ENCODE data around the gene REEP2.
A peak's percentile ranks its signal among the peaks of the same experiment; 100 is the strongest.
"Not testable (repeated sequence)": the region's sequence is repeated elsewhere in the genome, so short reads cannot be mapped to it uniquely, and the experiment has no call there.

The REEP2 gene

GRCh38 chr5:138466125-138466899, 27.5 kb downstream of the REEP2 start:
- no peak for DNase-seq (ENCODE audit: low read depth in 1 of 2, low spot score in 1 of 2)

- no peak for DNase-seq (ENCODE audit: low read depth in 1 of 2, low spot score in 1 of 2)
Observed at GRCh38 chr5:138466900-138467710, 28.2 kb downstream of the REEP2 start.

DNA sequence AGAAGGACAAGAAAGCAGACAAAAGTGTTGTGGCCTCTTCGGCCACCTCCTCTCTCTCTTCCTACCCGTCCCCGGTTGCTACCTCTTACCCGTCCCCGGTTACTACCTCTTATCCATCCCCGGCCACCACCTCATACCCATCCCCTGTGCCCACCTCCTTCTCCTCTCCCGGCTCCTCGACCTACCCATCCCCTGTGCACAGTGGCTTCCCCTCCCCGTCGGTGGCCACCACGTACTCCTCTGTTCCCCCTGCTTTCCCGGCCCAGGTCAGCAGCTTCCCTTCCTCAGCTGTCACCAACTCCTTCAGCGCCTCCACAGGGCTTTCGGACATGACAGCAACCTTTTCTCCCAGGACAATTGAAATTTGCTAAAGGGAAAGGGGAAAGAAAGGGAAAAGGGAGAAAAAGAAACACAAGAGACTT, 28.9 kb downstream of the REEP2 start:
- no peak for DNase-seq (ENCODE audit: low read depth in 1 of 2, low spot score in 1 of 2)

DNA sequence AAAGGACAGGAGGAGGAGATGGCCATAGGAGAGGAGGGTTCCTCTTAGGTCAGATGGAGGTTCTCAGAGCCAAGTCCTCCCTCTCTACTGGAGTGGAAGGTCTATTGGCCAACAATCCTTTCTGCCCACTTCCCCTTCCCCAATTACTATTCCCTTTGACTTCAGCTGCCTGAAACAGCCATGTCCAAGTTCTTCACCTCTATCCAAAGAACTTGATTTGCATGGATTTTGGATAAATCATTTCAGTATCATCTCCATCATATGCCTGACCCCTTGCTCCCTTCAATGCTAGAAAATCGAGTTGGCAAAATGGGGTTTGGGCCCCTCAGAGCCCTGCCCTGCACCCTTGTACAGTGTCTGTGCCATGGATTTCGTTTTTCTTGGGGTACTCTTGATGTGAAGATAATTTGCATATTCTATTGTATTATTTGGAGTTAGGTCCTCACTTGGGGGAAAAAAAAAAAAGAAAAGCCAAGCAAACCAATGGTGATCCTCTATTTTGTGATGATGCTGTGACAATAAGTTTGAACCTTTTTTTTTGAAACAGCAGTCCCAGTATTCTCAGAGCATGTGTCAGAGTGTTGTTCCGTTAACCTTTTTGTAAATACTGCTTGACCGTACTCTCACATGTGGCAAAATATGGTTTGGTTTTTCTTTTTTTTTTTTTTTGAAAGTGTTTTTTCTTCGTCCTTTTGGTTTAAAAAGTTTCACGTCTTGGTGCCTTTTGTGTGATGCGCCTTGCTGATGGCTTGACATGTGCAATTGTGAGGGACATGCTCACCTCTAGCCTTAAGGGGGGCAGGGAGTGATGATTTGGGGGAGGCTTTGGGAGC, 29.5 kb downstream of the REEP2 start:
- no peak for DNase-seq (ENCODE audit: low read depth in 1 of 2, low spot score in 1 of 2)

DNA sequence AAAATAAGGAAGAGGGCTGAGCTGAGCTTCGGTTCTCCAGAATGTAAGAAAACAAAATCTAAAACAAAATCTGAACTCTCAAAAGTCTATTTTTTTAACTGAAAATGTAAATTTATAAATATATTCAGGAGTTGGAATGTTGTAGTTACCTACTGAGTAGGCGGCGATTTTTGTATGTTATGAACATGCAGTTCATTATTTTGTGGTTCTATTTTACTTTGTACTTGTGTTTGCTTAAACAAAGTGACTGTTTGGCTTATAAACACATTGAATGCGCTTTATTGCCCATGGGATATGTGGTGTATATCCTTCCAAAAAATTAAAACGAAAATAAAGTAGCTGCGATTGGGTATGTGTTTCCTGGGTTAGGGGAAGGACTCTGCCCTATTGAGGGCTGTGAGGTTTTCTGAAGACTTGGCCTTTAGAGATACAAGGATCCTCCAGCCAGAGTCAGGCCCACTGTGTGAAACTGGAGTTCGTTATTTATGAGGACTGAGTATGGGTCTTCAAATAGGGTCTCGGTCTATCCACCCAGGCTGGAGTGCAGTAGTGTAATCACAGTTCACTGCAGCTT, 30.2 kb downstream of the REEP2 start:
- no peak for DNase-seq (ENCODE audit: low read depth in 1 of 2, low spot score in 1 of 2)

DNA sequence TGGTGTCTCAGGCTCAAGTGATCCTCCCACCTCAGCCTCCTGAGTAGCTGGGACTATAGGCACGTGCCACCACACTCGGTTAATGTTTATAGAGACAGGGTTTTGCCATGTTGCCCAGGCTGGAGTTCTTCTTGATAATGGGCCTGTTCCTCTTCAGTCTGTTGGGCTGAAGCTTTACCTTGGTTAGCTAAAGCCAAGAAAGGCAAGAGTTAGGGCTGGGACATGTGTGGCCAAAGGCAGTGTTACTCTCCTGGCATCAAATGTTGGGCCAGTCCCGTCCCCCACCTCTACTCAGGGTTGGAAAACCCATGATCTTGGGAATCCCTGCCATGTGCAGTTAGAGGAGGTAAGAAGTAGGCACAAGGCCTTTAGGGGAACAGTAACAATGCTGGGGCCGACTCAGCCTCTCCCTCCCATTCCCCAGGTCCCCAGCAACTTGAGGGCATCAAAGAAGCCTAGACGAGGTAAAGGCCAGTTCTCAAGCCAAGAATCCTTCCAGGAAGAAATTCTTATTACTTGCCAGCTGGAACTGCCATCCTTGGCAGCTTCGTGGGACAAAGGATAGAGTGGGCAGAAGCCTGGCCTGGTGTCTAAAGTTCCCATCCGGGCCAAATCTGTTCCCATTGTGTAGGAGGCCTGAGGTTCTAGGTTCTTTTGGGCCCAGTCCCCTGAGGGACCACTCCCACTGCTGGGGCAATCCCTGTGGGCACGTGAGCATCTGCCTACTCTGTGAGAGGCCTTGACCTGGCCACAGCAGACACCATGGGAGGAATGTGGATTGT, 30.9 kb downstream of the REEP2 start:
- DNase-seq (ENCODE audit: low read depth in 1 of 2, low spot score in 1 of 2), result peak in 1 of 2 donors; percentile 26

- no peak for DNase-seq (ENCODE audit: low read depth in 1 of 2, low spot score in 1 of 2)
Observed at GRCh38 chr5:138470322-138471051, 31.6 kb downstream of the REEP2 start.

DNA sequence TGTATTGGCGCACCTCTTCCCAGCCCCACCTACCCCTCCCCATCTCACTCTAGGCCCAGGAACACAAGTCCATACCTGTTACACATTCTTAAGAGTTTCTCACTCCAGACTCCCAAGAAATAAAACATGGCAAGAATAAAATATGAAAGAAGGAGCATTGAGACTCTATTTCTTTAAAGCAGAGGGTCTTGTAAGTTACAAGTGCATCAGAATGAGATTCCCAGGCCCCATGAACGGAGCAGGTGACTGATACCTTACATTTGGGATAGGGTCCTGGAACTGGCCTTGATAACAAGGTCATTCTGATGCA, 32.1 kb downstream of the REEP2 start:
- no peak for DNase-seq (ENCODE audit: low read depth in 1 of 2, low spot score in 1 of 2)

GRCh38 chr5:138472353-138472752, 33.5 kb downstream of the REEP2 start:
- no peak for DNase-seq (ENCODE audit: low read depth in 1 of 2, low spot score in 1 of 2)

- DNase-seq (ENCODE audit: low read depth in 1 of 2, low spot score in 1 of 2), result not testable (repeated sequence)
Observed at GRCh38 chr5:138473151-138473550, 34.3 kb downstream of the REEP2 start.

- DNase-seq (ENCODE audit: low read depth in 1 of 2, low spot score in 1 of 2), result no peak
Observed at GRCh38 chr5:138476918-138477317, 38.1 kb downstream of the REEP2 start.

- no peak for DNase-seq (ENCODE audit: low read depth in 1 of 2, low spot score in 1 of 2)
Observed at GRCh38 chr5:138482638-138483037, 43.8 kb downstream of the REEP2 start.

- DNase-seq (ENCODE audit: low read depth in 1 of 2, low spot score in 1 of 2), result no peak
Observed at GRCh38 chr5:138488481-138488945, 49.7 kb downstream of the REEP2 start.

DNA sequence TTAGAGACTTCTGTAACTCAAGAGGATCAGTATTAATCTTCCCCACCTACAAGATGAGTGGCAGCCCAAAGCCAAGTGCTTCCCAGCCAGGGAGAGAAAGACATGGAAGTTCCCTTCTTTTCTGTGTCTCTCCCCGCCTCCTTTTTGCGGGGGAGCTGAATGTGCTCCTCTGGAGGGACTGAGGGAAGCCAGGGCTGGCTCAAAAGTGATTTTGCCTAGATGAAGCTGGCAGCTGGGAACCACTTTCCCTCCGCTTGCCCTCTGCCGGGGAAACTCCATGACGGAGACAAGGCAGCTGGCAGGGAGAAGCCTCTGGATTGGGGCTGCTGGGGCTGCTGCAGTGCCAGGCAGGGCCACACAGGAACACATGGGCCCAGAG, 50.8 kb downstream of the REEP2 start:
- DNase-seq (ENCODE audit: low read depth in 1 of 2, low spot score in 1 of 2), result no peak

DNA sequence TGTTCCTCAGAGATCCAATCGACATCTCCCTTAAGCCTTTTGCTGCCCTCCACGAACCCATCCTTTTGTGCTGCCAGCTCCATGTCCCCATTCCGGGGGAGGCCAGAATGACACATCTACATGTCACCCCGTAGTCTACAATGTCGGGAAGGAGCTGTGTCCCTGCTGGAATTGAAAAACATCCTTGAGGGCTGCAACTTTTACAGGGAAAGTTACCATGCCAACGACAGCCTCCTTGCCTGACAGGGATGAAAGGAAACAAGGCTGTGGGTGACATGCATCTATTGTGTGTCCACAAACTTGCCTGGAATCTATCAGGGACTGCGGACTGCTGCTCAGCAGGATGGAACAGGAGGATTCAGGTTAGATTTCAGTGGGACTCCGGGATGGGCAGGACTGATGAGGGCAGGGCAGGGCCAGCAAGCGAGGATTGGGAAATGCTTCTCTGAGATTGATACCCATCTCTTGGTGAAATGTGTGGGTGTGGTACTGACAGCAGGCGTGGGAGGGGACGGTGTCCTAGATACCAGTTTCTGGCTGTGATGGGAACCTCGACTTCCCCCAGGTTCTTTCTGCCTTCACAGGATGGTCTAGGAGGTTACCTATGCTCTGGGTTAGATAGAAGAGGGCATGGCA, 51.9 kb downstream of the REEP2 start:
- no peak for DNase-seq (ENCODE audit: low read depth in 1 of 2, low spot score in 1 of 2)

DNA sequence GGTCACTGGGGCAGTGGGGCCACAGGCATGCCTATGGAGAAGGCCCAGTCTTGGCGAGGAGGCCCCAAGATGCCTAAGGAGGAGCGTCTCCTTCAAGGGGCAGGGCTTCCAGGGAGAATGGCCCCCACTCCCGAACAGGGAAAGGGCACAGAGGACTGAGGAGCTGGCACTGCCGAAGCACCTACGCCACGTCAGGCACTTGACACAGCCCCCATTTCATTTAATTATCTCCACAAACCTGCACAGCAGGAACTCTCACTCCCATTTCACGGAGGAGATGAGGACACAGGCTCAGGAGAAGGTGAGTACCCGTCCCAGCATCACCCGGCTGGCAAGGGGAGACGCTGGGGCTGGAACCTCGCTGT, 52.4 kb downstream of the REEP2 start:
- DNase-seq (ENCODE audit: low read depth in 1 of 2, low spot score in 1 of 2), result no peak

DNA sequence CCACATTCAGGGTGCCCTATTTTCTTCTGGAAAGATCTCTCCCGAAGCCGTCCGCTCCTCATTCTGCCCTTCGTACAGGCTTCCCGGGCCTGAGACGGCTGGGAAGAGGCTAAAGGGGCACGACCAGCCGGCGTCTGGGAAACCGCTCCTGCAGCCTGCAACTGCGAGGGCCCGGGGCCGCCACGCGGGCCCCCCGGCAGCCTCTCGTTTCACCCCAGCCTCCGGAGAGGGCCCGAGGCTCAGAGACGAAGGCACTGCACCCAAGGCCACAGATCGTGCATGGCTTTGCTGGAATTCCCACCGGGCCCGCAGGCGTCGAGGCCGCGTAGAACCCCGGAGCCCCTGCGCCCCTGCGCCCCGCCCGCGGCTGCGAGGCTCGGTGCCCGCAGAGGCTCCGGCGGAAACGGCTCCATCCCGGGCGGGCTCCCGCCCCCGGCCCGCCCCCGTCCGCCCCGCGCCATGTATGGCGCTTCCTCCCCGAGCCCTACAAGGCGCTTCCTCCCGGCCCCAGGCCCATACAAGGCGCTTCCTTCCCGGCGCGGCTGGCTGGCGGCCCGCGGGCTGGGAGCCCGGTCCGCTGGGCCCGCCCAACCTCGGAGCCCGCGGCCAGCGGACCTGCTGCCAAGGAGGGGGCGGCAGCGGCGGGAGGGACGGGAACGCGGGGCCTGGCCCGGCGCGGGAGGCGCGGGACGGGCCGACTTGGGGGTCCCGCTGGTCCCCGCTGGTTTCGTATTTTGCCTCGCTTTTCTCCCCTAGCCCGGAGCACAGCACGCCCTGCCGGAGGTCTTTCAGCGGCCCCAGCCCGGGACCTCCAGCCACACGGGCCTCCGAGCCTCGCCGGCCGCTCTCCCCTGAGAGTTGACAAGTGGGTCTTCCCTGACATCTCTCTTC, 53.1 kb downstream of the REEP2 start:
- DNase-seq (ENCODE audit: low read depth in 1 of 2, low spot score in 1 of 2), result peak; percentile 62 to 76

DNA sequence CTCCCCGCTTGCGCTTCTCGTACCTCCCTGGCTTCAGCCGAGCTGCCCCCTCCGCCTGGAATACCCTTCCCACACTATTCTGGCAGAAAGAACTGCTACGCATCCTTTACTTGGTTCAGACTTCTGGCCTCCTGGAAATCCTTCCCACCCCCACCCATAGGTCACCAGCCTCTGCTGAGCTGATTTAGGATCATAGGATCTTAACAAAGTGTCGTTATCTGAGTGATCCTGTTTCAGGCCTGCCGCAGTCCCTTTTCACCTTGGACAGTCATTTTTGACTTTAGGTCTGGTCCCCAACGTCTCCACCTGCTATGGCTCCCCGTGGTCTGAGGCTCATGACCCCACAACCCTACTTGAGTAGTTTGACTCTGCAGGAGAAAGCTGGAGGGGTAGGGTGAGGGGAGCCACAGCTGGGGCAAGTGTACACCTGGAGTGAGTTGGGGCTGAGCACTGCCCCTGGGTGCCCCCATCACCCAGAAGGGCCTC, 53.7 kb downstream of the REEP2 start:
- DNase-seq (ENCODE audit: low read depth in 1 of 2, low spot score in 1 of 2), result no peak
